ENCODE results near the gene TRIM66.

The TRIM66 gene

DNA sequence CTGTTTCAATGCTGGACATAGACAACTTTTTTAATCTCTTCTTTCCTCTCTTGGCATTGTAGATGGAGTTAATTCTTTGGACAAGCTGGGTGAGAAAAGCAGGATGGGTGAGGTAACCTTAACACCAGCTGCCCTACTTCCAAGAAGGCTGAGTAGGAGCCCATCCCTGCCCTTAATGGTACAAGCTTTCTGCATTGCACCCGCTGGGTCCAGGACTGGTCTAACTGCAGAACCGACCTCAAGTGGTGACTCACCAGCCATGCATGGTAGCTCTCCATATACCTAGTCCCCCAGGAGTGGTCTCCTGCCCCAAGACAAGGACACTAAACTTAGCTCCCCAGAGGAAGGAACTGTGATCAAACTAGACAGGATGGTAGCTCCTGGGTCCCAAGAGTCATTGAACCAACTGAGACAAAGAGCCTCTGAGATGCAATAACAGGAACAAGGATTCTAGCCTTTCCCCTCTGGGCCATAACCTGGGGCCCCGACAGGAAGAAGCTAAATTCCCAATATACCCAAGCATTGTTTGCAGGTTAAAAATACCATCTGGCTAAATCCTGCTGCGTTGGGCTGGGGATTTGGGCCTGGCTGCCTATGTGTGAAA is 32.3 kb upstream of the TRIM66 start:
- no peak for DNase-seq

DNA sequence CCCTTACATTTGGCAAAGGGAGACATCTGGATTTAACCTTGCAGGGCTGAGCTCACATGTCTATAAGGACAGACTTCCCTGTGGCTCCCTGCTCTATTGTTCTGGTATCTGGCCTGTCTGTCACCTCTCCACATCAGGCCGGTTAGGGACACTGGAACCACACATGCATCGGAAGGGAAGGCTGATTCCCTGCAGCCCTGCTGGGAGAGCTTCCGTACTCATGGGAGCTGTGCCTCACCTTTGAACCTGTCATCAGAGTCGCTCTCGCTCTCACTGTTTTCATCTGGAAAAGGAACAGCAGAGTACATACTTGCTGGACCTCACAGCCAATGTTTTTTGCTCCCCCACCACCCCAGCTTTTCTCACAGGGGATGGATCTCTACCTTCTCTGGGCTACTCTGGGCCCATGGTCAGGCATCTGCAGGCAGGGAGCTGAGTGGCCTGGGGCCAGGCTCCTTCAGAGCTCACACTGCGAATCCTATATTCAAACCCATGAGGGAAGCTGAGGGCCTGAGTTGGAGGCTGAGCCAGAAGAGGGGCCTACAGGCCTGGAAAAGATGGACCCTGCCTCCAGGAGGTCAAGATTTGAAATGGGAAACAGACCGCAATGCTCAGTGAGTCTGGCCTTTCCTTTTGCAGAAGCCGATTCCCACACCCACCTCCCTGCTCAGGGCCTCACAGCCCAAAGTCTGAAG is 31.4 kb upstream of the TRIM66 start:
- no peak for DNase-seq

DNA sequence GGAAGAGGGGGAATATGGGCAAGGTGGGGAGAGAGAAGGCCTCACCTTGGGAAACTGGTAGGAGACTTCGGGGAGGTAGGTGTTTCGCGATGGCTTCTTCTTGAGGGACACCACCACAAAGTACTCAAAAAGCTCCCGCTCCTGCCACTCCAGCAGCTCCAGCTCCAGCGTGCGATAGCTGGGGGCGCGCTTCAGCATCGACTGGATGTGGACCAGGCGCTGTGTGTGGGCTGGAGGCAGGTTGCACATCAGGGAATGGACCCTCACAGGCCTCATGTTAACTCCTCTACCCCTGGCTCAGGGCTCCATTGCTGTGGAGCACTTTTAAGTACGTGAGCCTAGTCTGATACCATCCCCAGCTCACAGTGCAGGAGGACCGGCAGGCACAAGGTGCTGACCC is 30.0 kb upstream of the TRIM66 start:
- DNase-seq: no peak

DNA sequence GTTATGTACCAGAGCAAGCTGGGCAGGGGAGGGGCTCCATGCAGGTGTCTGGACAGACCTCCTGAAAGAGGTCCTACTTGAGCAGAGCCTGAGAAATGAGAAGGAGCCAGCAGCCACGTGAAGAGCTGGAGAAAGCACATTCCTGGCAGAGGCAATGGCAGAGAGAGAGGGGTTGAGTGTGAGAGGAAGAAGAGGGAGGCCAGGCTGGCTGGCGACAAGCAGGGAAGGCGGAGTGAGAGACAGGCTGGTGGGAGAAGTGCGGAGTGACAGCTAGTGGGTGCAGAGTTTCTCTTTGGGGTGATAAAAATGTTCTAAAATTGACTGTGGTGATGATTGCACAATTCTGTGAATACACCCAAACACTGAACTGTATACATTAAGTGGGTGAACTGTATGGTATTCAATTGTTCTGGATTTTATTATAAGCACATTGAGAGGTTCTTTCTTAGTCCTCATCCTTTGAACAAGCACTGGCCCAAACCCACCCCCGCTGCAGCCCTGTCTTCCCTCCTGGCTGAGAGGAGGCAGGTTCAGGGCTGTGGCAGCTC is 29.5 kb upstream of the TRIM66 start:
- DNase-seq: no peak

DNA sequence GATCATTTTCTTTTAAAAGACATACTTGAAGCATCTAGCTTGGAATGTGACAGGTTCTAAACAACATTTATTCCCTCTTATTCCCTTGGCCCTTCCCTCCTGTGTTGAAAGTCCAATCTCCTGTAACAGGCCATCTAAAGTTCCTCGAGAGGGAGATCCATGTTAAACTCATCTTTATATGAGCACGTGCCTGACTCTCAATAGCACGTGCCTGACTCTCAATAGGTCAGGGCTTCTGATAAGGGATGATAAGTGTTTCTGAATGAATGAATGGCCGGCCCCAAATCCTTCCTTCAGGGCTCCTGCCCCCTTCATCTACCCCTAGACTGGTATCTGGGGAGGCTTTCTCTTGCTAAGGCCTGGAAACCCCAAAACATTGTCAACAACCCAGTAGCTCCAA is 27.3 kb upstream of the TRIM66 start:
- DNase-seq: no peak

DNA sequence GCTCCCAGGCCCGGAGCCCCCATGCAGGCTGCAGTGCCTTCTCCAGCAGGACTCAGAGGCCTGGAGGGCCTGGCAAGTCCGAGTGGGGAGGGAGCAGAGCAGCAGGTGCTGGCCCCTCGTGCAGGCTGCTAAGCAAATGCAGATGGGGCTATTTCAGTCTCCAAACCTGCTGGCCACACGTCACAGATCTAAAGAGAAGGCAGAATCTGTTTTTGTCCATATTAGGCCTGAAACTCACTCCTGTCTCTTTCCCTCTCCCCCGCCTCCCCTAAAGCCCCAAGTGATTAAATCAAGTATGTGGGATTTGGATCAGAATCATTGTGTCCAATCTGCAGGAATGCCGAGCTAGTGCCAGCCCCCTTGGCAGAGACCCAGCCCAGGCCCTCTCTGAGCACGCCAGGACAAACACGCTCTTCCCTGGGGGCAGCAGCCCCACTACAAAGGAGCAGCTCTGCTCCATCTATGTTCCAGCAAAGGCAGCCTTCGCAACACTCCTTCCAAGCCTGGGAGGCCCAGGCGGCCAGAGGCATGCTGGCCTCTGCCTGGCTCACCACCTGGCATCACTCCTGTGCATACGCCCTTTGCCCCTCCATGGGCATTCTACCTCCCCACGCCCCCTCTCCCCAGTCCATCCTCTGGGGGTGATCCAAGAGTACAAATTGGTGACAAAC is 26.7 kb upstream of the TRIM66 start:
- no peak for DNase-seq

DNA sequence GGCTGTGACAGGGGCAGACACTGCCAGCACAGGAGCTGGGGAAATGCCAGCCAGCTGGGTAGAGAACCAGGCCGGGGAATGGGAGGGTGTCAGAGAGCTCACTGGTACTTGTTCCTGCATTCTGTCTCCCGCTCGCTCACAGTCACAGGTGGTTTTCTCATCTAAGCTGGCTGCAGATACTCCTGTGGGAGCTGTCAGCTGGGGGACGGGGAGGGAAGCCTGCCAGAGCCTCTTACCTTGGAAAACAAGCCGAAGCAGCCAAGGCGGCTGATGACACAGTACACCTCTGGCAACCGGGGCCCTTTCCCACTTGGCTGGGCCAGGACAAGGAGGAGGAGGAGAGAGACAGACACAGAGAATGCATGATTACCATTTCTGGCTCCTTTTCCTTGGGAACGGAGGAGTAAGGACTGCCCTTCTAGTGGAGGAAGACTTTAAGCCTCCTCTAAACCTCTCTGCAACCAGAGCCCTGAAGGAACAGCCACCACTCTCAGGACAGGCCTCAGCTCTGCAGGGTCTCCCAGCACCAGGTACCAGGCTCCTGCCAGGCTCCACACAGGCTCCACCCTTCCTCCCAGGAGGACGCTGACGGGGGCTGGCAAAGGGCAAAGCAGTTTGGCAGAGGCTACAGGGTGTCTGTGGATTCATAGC is 25.2 kb upstream of the TRIM66 start:
- no peak for DNase-seq

DNA sequence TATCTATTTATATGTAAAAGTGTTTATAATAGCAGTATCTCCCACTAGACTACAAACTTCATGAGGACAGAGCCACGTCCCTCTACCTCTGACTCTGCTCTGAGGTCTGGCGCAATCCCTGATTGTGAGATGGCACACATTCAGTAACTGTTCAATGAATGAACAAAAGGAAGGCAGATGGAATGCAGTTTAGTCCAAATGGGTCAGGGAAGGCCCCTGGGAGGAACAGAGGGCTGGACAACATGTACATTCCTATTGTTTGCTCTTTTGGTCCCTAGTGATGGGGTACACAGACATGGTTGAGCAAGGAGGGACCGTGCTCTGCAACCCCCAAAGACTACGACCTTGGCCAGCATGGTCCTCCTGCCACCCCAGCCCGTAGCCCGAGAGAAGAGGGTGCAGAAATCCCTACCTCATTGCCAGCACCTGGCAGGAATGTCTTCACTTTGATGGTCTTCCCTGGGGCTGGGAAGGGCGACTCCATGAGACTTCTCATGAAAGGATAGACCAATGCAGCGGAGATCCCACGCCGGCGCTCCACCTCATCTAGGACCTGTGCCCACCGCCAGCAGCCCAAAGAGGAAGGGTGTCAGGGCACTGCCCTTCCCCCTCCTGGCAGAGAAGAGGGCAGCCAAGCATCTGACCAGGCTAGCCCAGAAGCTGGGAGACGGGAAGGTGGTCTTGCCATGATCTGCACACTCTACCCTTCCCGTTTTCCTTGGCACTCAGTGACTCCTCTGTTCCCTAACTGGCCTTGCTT is 24.4 kb upstream of the TRIM66 start:
- DNase-seq: no peak

DNA sequence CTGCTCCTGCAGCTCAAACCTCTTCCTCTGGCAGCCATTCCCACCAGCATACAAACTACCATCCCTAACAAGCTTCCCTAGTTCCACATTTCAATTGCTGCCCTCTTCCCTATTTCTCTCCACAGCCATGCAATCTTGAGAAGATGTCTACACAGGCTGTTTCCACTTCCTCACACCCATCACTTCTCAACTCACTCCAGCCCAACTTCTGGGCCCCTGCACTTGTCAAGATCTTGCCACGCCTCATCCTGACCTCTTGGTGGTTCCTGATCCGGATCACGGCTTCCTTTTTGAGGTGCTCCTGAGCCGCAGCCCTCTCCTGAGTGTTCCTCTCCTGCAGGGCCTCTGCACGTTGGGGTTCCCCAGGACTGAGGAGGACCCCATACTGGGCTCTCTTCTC is 22.7 kb upstream of the TRIM66 start:
- no peak for DNase-seq

DNA sequence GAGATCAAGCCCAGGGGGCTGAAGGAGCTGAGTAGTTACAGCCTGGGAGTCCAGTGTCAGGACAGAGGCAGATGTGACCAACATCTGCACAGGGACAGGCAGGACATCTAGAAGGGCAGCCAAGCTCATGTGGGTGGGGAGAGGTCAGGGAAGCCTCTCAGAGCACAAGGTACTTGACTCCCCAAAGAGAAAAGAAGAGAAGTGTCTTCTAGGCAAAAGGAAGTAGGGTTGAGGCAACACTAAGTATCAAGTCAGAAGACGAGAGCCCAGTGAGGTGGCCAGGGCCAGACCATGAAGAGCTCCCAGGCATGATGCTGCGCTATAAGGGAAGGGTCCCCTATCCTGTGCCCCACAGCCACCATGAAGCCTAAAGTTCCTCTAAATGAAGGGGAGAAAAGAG is 21.7 kb upstream of the TRIM66 start:
- DNase-seq: no peak

DNA sequence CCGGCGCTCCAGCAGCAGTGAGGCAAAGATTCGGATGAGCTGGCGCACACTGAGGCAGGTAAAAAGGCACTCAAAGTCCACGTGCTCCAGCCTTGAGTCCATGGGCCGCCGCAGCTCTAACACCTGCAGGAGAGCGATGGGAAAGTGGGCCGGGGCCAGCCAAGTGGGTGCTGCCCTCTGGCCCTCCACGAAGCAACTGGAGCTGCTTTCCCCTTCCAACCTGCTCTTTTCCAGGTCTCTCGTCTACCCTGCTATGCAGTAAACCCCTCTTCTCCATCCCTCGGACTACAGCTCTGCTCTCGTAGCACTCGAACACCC is 20.1 kb upstream of the TRIM66 start:
- no peak for DNase-seq

DNA sequence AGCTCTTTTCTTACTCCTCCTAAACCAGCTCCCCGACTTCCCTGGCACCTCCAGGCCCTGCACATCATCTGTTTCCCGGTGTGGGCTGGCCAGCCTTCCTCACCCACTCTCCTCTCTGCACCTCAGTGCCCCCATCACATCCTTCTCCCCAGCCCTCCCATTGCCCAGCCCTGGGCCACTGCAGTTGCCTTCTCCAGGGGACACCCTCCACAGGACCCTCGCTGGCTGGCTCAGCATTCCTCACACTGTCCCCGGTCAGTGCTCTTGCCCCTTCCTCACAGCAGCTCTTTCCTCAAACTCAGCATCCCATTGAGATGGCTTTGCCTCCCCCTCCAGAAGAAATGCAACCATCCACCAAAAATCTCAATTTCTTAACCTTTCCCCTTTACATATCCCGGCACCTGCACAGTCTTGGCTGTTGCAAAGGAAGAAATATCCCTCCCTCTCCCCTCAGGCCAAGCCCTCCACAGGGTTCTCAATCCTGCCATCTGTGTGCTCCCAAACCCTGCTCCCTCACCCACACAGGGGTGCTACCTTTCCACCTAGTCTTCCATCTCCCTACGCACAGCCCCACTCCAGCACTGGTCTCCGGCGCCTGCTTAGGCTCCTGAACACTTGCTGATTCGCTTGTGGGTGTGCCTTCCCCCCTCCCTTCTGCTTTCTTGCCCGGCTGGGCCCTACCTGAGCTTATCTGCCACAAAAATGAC is 19.6 kb upstream of the TRIM66 start:
- DNase-seq: no peak

DNA sequence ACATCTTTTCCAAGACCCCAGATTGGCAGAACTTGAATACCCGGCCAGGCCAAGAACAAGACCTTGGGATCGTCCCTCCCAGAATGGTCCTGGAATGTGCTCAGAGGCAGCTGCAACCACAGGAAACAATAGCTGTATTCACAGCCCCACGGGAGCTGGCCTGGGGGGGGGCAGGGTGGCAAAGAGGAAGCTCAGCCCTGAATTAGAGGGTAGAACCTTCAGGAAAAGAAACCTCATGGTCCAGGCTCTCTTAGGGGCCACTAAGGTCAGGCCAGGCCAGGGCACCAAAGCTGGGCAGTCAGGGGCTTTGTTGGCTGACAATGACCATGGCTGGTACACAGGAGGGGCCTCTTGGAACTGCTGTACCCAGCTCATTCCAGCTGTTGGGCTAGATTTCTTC is 17.4 kb upstream of the TRIM66 start:
- DNase-seq: no peak

DNA sequence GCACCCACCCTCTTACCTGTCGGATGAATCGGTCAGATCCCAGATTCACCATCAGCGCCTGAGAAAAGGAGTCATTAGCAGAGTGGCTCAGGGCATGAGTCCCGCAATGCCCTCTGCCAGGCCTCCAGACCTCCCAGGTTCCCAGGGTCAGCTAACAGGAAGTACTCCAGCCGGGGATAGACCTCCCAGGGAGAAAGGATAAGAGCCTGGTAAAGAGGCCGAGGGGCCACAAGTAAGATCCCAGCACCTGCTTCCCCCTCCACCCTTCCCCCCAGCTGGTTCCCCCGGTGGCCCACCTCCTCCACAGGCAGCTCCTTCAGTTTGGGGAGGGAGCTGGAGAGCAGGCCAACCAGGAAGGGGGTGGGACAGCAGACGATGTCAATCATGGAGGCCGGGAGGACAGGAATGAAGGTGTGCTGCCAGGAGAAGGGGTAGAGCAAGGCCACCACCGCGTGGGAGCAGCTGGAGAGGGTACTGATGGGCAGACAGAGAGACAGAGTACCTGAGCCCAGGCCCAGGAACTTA is 16.5 kb upstream of the TRIM66 start:
- no peak for DNase-seq

DNA sequence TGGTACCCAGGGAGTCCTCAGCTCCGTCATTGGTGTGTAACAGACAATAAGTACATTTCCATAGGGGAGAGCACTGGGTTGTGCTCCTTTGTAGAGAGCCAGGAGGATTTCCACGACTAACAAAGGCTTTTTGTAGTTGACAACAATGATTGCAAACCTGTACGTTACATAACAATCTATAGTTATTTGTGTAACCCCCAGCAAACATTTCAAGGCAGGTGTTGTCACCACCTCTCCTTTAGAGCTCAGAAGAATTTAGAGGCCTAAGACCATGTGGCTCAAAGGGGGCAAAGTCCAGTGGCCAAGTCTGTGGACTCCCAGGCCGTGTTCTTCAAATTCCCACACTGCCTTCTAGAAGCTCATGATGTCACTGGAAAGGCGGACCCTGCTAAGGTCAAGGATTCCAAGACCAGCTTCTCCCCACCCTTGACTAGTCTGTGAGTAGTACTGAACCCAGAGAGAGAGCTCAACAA is 15.9 kb upstream of the TRIM66 start:
- DNase-seq: no peak

DNA sequence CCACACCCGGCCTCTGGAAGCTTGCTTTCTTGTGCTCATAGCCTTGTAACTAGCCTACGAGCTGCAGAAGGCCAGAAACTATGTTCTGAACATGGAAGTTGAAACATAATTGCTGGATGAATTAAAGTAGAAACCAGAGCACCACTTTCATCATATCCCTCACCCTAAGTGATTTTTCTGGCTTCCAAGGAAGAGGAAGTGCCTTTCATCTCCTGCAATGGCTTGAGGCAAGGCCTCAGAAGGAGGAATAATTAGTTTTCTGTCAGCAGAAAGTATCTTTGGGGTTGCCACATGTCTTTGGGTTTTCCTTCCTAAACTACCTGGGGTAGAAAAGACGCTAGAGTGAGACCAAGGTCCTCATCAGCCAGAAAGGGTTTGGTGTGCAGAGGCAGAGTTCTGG is 14.6 kb upstream of the TRIM66 start:
- no peak for DNase-seq

DNA sequence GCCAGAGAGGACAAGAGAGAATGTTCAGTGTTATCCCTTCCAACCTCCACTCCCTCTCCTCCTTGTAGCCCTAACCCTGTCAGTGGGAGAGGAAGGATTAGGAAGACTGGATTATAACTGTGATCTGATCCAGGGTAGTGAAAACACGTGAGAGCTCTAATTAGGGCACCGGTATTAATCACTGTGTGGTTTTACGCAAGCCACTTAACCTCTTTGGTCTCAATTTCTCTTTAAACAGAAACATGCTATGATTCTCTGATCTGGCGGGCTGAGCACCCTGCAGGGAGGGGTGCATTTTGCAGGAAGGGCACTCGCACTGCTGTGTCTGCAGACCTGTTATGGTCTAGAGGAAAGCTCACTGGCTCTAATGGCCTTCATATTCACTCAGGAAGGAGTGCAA is 11.7 kb upstream of the TRIM66 start:
- no peak for DNase-seq

DNA sequence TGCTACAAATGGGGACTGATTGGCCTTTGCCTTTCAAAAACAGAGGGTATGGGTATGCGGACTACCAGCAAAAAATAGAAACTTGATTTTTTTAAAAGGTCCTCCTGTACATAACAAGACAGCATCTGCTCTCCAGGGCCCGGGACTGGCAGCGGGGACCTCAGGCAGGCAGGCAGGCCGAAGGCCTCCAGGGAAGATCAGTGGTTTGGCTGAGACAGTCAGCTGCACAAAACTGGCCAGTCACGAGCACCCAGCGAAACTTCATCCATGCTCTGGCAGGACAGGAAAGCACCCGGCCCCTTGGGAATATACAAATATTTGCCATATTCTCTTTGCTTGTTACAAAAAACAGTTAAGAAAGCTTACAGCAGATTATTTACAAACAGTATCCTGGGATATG is 11.1 kb upstream of the TRIM66 start:
- DNase-seq: no peak

DNA sequence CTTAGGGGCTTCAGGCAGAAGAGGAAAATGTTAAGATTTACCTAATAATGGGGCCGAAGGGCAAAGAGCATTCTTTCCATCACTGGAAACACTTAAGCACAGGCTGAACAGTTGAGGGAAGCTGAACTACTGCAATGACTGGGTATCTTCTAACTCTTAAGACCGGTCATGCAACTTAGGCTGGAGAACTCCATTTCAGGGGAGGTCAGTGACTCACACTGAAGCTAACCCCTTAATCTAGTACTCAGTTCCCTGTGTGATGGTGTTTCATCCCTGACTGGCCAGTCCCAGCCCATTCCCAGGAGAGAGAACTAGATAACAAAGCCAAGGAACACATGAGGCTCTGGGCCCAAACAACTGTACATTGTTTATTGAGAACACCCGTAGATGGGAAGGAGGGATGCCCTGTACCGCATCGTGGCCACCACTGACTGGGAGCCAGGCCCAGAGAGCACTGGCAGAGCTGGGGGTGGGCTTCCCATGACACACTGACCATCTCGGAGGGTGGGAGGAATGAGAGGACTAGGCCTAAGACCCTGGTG is 10.6 kb upstream of the TRIM66 start:
- no peak for DNase-seq

DNA sequence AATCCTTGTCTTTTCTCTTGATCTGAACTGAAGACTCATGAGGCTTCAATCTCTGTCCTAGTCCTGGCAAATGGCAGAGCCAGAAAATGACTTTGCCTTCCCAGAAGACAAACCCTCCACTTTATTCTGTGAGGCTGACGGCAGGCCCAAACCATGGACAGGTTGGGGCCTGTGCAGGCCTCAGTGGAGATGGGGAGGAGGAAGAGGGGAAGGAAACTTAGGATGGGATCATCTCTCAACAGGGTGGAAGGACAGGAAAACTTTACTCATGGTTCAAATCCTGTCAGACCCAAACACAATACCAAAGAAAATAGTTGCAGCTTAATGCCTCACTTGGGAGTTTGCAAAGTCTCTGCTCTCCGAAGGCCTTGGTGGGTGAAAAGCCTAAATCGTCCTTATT is 10.0 kb upstream of the TRIM66 start:
- no peak for DNase-seq

DNA sequence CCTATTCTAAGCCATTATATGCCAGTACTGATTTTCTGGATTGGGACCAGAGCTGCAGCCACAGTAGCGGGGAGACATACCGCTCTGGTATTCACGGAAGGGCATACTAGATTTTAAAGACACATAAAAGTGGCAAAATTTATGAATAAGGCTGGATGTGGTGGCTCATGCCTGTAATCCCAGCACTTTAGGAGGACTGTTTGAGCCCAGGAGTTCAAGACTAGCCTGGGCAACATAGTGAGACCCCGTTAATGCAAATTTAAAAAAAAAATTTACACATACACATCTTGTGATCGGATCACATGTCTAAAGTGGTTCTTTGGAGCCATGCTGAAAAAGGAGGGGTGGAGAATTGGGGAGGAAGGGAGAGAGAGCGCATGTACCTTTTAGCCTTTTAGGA is 9.1 kb upstream of the TRIM66 start:
- DNase-seq: no peak
